Colonic mucosa (tissue), 4 donors: ENCODE data around the gene BRAT1. TPM values are rescaled to one million over a fixed set of nuclear protein-coding genes. Genes with fewer than 3 reads are reported as not detected.

Experiments used
- DNase-seq: peaks from one replicate; pipeline ENCODE4 v3.0.0-alpha.2; 2020
- H3K27ac ChIP-seq: fragments of 200-600 bp; one replicate; pipeline ENCODE4 v1.8.0; 2021
- H3K27me3 ChIP-seq: fragments of 200-600 bp; one replicate; pipeline ENCODE4 v1.8.0; 2021
- H3K36me3 ChIP-seq: fragments of 200-600 bp; one replicate; pipeline ENCODE4 v1.8.0; 2021
- H3K4me1 ChIP-seq: fragments of 200-600 bp; one replicate; pipeline ENCODE4 v1.8.0; 2021; ENCODE audit warnings: mild to moderate bottlenecking
- H3K4me3 ChIP-seq: fragments of 200-600 bp; one replicate; pipeline ENCODE4 v1.8.0; 2021
- H3K9ac ChIP-seq, 2 donors: one replicate each; pipeline ENCODE4 v1.7.0; 2013; ENCODE audit warnings: control low read depth in 2 of 2, low read depth in 2 of 2, low read length in 2 of 2
- H3K9me3 ChIP-seq: fragments of 200-600 bp; one replicate; pipeline ENCODE4 v1.8.0; 2021
- intact Hi-C: fragments of 100-400 bp; cut with DNase I; formaldehyde crosslinking; loops from one replicate; pipeline ENCODE4 v1.14.1; 2022
- total RNA-seq, 2 donors: library from RNA; stranded (reverse); fragmentation: NEBNext Ultra II Directional in 1 of 2; extraction: Animal tissue kit (Norgen Biotek cat#: 25700) in 1 of 2; gene quantifications; one replicate each; pipeline ENCODE4 v1.2.1, GENCODE V29; 2021
- TF ChIP-seq, protein P1 (sequence below): fragments of 200-600 bp; IDR thresholded peaks from one replicate; pipeline ENCODE4 v1.8.0; 2022; ENCODE audit warnings: antibody characterized with exemption, mild to moderate bottlenecking
- donor health status: healthy.
- donor health status: DM: no; HTN: no; CAD: no.
- donor health status: DM: no; HTN: no; CAD: no.

The BRAT1 gene
- total RNA-seq, 2 donors from 2014 or later, result 19.3 to 40.0 TPM

DNA sequence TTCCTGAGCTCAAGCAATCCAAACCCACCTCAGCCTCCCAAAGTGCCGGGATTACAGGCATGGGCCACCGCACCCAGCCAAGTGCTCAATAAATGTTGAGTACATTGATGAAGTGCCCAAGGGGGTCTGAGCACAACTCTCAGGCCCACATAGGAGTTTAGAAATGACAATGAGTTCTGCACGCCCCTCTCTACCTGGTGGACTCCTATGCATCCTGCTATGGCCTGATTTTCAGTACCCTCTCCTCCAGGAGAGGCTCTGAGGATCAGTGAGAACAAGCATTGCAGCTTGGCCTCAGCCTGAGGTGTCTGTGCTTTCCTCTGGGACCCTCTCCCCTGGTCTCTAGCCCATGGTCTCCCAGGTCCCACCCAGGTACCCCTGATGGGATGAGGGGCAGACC, 58.3 kb downstream of the BRAT1 start:
- H3K4me1 ChIP-seq, result peaks cover 16% of the 10 kb centered on the region
- intact Hi-C loops, result no loop called here
- H3K9ac ChIP-seq, result no peak overlapping the region
- no peaks in the 10 kb centered on the region for H3K36me3 ChIP-seq
- H3K9me3 ChIP-seq, result no peaks in the 10 kb centered on the region
- no peak overlapping the region for H3K4me3 ChIP-seq
- no peaks in the 10 kb centered on the region for H3K27me3 ChIP-seq
- no peak overlapping the region for H3K27ac ChIP-seq
- no peak for DNase-seq
- TF ChIP-seq, protein P1, sequence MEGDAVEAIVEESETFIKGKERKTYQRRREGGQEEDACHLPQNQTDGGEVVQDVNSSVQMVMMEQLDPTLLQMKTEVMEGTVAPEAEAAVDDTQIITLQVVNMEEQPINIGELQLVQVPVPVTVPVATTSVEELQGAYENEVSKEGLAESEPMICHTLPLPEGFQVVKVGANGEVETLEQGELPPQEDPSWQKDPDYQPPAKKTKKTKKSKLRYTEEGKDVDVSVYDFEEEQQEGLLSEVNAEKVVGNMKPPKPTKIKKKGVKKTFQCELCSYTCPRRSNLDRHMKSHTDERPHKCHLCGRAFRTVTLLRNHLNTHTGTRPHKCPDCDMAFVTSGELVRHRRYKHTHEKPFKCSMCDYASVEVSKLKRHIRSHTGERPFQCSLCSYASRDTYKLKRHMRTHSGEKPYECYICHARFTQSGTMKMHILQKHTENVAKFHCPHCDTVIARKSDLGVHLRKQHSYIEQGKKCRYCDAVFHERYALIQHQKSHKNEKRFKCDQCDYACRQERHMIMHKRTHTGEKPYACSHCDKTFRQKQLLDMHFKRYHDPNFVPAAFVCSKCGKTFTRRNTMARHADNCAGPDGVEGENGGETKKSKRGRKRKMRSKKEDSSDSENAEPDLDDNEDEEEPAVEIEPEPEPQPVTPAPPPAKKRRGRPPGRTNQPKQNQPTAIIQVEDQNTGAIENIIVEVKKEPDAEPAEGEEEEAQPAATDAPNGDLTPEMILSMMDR, result no peak

DNA sequence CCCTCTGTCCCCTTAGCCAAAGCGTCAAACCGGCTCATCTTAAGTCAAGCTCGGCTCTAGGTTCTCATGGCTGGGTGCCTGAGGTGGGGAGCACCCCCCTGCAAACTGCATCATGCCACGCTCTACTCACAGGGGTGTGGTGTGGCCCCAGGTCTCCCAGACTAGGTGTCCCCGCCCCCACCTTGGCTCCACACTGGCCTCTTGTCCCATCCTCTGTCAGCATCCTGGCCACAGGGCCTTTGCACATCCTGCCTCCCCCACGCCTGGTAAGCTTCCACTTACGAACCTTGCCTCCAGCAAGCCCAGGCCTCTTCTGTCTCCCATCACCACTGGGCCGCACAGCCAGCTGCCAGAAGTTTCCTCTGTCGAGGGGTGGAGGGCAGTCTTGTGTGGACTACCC, 58.9 kb downstream of the BRAT1 start:
- intact Hi-C loops, result no loop called here
- H3K9me3 ChIP-seq, result no peaks in the 10 kb centered on the region
- H3K36me3 ChIP-seq, result no peaks in the 10 kb centered on the region
- no peaks in the 10 kb centered on the region for H3K27me3 ChIP-seq
- peaks cover 16% of the 10 kb centered on the region for H3K4me1 ChIP-seq
- no peak overlapping the region for H3K9ac ChIP-seq
- no peak overlapping the region for H3K27ac ChIP-seq
- no peak overlapping the region for H3K4me3 ChIP-seq
- DNase-seq, result no peak
- TF ChIP-seq, protein P1, result no peak

DNA sequence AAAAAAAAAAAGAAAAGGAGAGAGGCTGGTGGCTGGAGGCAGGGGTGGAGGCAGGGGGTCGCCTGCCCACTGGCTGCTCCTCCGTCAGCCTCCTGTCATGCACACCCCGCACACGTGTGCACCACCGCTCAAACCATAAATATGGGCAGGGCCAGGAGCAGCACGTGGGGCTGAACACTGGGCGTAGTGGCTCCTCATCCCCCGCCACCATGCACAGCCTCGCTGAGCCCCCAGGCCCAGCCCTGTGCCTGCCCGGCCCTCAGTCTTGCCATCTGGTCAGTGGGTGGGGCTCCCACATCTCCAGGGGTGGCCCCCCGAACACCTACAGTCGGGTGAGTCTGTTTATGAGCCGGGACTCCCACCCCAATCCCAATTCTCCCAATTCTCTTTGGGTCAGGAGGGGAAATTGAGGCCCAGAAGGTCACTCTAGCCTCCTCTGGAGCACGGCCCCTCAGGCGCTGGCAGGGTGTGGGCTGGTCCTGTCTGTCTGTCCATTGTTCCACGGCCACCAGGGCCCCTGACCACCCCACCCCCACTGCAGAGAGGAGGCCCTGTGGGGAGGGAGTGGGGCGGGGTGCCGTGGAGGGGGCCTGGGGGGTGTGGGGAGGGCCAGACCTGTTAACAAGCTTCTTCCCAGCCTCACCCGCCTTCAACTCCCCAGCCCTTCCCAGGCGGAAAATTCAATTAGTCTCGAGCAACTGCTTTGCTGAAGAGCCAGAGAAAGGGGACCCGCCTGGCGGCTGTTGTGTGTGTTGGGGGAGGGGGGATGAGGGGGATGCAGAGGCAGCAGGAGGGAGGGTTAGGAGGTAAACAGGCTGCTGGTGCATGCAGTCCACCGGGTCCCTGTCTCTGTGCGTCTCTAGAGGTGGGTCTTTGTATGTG, 59.7 kb downstream of the BRAT1 start:
- H3K9ac ChIP-seq, result no peak overlapping the region
- H3K27ac ChIP-seq, result no peak overlapping the region
- H3K36me3 ChIP-seq, result no peaks in the 10 kb centered on the region
- intact Hi-C loops, result no loop called here
- TF ChIP-seq, protein P1, result no peak
- no peaks in the 10 kb centered on the region for H3K9me3 ChIP-seq
- peaks cover 16% of the 10 kb centered on the region for H3K4me1 ChIP-seq
- no peaks in the 10 kb centered on the region for H3K27me3 ChIP-seq
- H3K4me3 ChIP-seq, result no peak overlapping the region
- no peak for DNase-seq

DNA sequence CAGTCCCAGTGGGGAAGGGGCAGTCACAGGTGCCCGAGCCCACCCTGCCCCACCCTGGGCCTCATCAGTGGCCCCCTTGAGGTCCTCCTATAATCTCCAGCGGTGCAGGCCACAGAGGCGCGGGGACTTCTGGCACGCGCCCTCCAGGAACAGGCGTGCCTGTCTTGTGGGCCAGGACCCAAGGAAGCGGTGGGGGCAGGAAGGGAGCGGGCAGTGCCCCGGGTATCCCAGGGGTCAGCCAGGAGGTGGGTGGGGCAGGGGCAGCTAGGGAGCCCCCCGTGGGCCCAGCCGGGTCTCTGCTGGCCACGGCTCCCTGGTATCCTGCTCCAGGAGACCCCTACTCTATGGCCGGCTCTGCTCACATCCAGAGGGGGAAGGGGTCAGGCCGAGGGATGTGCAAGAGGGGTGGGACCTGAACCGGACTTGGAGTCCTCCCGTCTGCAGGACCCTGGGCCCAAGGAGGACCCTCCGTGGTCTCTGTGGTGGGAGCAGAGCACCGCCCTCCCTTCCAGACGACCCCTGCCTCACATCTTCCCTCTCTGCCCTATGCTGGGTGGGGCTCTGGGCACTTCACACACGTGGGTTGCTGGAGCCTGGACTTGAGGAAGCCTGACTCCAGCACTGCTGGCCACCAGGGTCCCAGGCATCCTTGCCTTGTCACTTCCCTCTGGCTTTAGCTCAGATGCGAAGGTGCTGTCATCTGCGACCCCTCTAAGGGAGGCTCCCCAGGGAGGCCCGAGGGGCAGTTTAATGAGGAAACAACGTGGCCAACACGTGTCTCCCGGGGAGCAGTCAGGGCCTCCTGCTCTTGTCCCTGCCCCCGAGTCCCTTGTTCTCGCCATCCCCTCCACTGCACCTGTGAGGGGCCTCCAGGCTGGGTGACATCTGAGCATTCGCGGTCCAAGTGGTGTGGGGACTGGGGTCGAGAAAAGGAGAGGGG, 60.9 kb downstream of the BRAT1 start:
- intact Hi-C loops, result no loop called here
- no peak overlapping the region for H3K27ac ChIP-seq
- peaks cover 16% of the 10 kb centered on the region for H3K4me1 ChIP-seq
- H3K9ac ChIP-seq, result no peak overlapping the region
- no peak overlapping the region for H3K4me3 ChIP-seq
- TF ChIP-seq, protein P1, result no peak
- H3K27me3 ChIP-seq, result no peaks in the 10 kb centered on the region
- no peak for DNase-seq
- no peaks in the 10 kb centered on the region for H3K9me3 ChIP-seq
- no peaks in the 10 kb centered on the region for H3K36me3 ChIP-seq
